Gastroesophageal sphincter (tissue), 3 donors: ENCODE data around the gene POMGNT2.

Experiments used
- CTCF ChIP-seq, 4 experiments: fragments of 200-600 bp in 2 of 4; fragments of 450-650 bp in 2 of 4; sonication (generic) in 1 of 4; IDR thresholded peaks; one replicate each; pipeline ENCODE4 v1.5.1; 2017 to 2019; ENCODE audit warnings: antibody characterized with exemption in 4 of 4, mild to moderate bottlenecking in 2 of 4, moderate library complexity in 2 of 4
- EP300 ChIP-seq: sonication (generic); formaldehyde crosslinking; IDR thresholded peaks from one replicate; pipeline ENCODE4 v1.6.1; 2017; ENCODE audit warnings: antibody characterized with exemption, mild to moderate bottlenecking
- POLR2A ChIP-seq, 2 donors: fragments of 450-650 bp; IDR thresholded peaks; one replicate each; pipeline ENCODE4 v1.6.1; 2017; ENCODE audit warnings: antibody characterized with exemption in 2 of 2, mild to moderate bottlenecking in 2 of 2, moderate library complexity in 1 of 2
- POLR2AphosphoS5 ChIP-seq: sonication (generic); formaldehyde crosslinking; IDR thresholded peaks from one replicate; pipeline ENCODE4 v1.6.1; 2017; ENCODE audit warnings: antibody characterized with exemption

- TF ChIP-seq CTCF (IDR thresholded peaks at IDR 0.05) (no peak), POLR2AphosphoS5 (no peak), POLR2A (IDR thresholded peaks at IDR 0.05) (no peak), EP300 (no peak)
Measured at GRCh38 chr3:43123895-43124294, 18.0 kb upstream of the POMGNT2 start.
